B cell (primary cell): ENCODE results near the gene SPOCK3. TPM values are rescaled to one million over a fixed set of nuclear protein-coding genes. Genes with fewer than 3 reads are reported as not detected.
"Not testable (repeated sequence)": the region's sequence is repeated elsewhere in the genome, so short reads cannot be mapped to it uniquely, and the experiment has no call there.

ENCODE experiments used
- ATAC-seq: fragments of 200-7000 bp; cut with Tn5 transposase; one replicate; pipeline ENCODE4 v1.10.0; 2021; ENCODE audit warnings: low read depth, mild to moderate bottlenecking, moderate number of reproducible peaks, moderate library complexity
- CTCF ChIA-PET: fragments of 350-600 bp; sonication (Branson Sonifier 250); formaldehyde crosslinking; loops from one replicate; lab custom pipeline; 2021; ENCODE audit warnings: antibody characterized with exemption, inconsistent platforms; lab: Charles Lee
- POLR2A ChIA-PET: fragments of 350-600 bp; sonication (Branson Sonifier 250); formaldehyde crosslinking; loops from one replicate; lab custom pipeline; 2021; ENCODE audit warnings: antibody characterized with exemption; lab: Charles Lee
- DNase-seq: peaks from one replicate; pipeline ENCODE4 v3.0.0; 2013
- H2AFZ ChIP-seq: 2 replicates; pipeline ENCODE4 v1.6.1; 2012; ENCODE audit warnings: mild to moderate bottlenecking, low read depth, low read length; ENCODE audit not compliant: insufficient read depth, poor library complexity, severe bottlenecking
- H3K27ac ChIP-seq, 2 donors: 1 replicate in 1 of 2; 2 replicates in 1 of 2; pipeline ENCODE4 v1.5.1; 2012 to 2013; ENCODE audit warnings: low read length in 2 of 2, mild to moderate bottlenecking in 2 of 2, moderate library complexity in 1 of 2
- H3K27me3 ChIP-seq, 4 experiments: fragments of 200-600 bp in 1 of 4; sonication (generic) in 1 of 4; replicated peaks in 1 of 4; 1 replicate in 2 of 4; 2 replicates in 2 of 4; pipeline versions ENCODE4 v1.6.1 to v1.7.0; 2013 to 2016; ENCODE audit warnings: low read length in 3 of 4, mild to moderate bottlenecking in 2 of 4, mixed read lengths in 1 of 4, moderate library complexity in 1 of 4; ENCODE audit not compliant: insufficient read depth in 4 of 4, control insufficient read depth in 3 of 4; ENCODE audit errors: control extremely low read depth in 1 of 4
- H3K36me3 ChIP-seq, 2 experiments: replicated peaks in 1 of 2; 1 replicate in 1 of 2; 2 replicates in 1 of 2; pipeline versions ENCODE4 v1.6.1 to v1.7.1; 2013; ENCODE audit warnings: low read length in 1 of 2; ENCODE audit not compliant: insufficient read depth in 2 of 2, control insufficient read depth in 1 of 2; ENCODE audit errors: control extremely low read depth in 1 of 2, extremely low read depth in 1 of 2
- H3K4me1 ChIP-seq, 2 donors: fragments of 200-600 bp in 1 of 2; sonication (generic) in 1 of 2; 1 replicate in 1 of 2; 2 replicates in 1 of 2; pipeline versions ENCODE4 v1.5.1 to v1.6.1; 2013 to 2017; ENCODE audit warnings: low read length in 2 of 2; ENCODE audit not compliant: control insufficient read depth in 2 of 2, insufficient read depth in 2 of 2
- H3K4me2 ChIP-seq: replicated peaks from 2 replicates; pipeline ENCODE3; 2012; ENCODE audit warnings: mild to moderate bottlenecking, low read depth, low read length; ENCODE audit not compliant: poor library complexity, severe bottlenecking
- H3K4me3 ChIP-seq, 5 experiments: fragments of 200-600 bp in 1 of 5; sonication (generic) in 1 of 5; 1 replicate in 3 of 5; 2 replicates in 2 of 5; pipeline versions ENCODE4 v1.5.1 to v1.7.0; 2011 to 2016; ENCODE audit warnings: low read length in 4 of 5, mild to moderate bottlenecking in 4 of 5, low read depth in 2 of 5, control low read depth in 1 of 5, moderate library complexity in 1 of 5; ENCODE audit not compliant: insufficient read depth in 1 of 5; ENCODE audit errors: control extremely low read depth in 1 of 5, extremely low read depth in 1 of 5
- H3K79me2 ChIP-seq: fragments of 200-600 bp; sonication (generic); one replicate; pipeline ENCODE4 v1.6.0; 2016; ENCODE audit warnings: low read length; ENCODE audit not compliant: control insufficient read depth, insufficient read depth
- H3K9ac ChIP-seq: fragments of 200-600 bp; sonication (generic); 2 replicates; pipeline ENCODE4 v1.6.1; 2017; ENCODE audit warnings: mild to moderate bottlenecking, low read length, moderate library complexity
- H3K9me3 ChIP-seq, 3 donors: one replicate each; pipeline versions ENCODE4 v1.6.1 to v1.7.1; 2013; ENCODE audit warnings: low read length in 2 of 3; ENCODE audit not compliant: control insufficient read depth in 2 of 3, insufficient read depth in 1 of 3; ENCODE audit errors: control extremely low read depth in 1 of 3
- H4K20me1 ChIP-seq: 2 replicates; pipeline ENCODE4 v1.6.0; 2012; ENCODE audit warnings: mild to moderate bottlenecking, low read length; ENCODE audit not compliant: insufficient read depth, control insufficient read depth, poor library complexity, severe bottlenecking
- H3K27ac Mint-ChIP-seq: one replicate; pipeline ENCODE4 v1.8.0; 2021; ENCODE audit warnings: mixed read lengths
- H3K27me3 Mint-ChIP-seq: one replicate; pipeline ENCODE4 v1.8.0; 2021; ENCODE audit warnings: mixed read lengths
- H3K4me1 Mint-ChIP-seq: one replicate; pipeline ENCODE4 v1.8.0; 2021; ENCODE audit warnings: mixed read lengths
- H3K4me3 Mint-ChIP-seq: one replicate; pipeline ENCODE4 v1.8.0; 2021; ENCODE audit warnings: mixed read lengths
- H3K9me3 Mint-ChIP-seq: one replicate; pipeline ENCODE4 v1.8.0; 2022; ENCODE audit warnings: mixed read lengths; ENCODE audit not compliant: insufficient read depth
- CTCF ChIP-seq: fragments of 200-600 bp; IDR thresholded peaks from one replicate; pipeline ENCODE4 v1.8.0; 2022; ENCODE audit warnings: antibody characterized with exemption, mild to moderate bottlenecking
- EZH2 ChIP-seq: IDR thresholded peaks from 2 replicates; pipeline ENCODE4 v1.6.1; 2012; ENCODE audit warnings: borderline replicate concordance, low read depth, mild to moderate bottlenecking, moderate library complexity, low read length; ENCODE audit not compliant: insufficient read depth, poor library complexity, severe bottlenecking
- WGBS: methylation state at CpG from one replicate; pipeline ENCODE4 v1.1.5; 2013; ENCODE audit warnings: missing lambda C conversion rate; ENCODE audit not compliant: insufficient coverage; 5-methylcytosine and 5-hydroxymethylcytosine counted together
- intact Hi-C: fragments of 100-400 bp; cut with micrococcal nuclease; formaldehyde crosslinking; loops from one replicate; pipeline ENCODE4 v1.10.0; 2022
- polyA plus RNA-seq: library from polyadenylated mRNA; depleted of rRNA; stranded (reverse); fragments of >200 nt; gene quantifications from 2 replicates; pipeline ENCODE4 v1.2.3, GENCODE V29; 2012
- total RNA-seq, 2 donors: library from RNA; stranded (reverse); fragments of 120-200 nt in 1 of 2; gene quantifications; 1 replicate in 1 of 2; 2 replicates in 1 of 2; pipeline versions ENCODE4 v1.2.3 to v1.2.4, GENCODE V29; 2013 to 2022

Gene SPOCK3
- total and polyA plus RNA-seq, 2 donors (not counting 1 experiment from before 2014, with no cell fraction given), result not detected

- H3K36me3 ChIP-seq, result no peaks in the 10 kb centered on the region
- H4K20me1 ChIP-seq, result no peaks in the 10 kb centered on the region
- no peaks in the 10 kb centered on the region for H3K27me3 ChIP-seq
- ChIA-PET CTCF (no interaction called here), POLR2A (no interaction called here)
- H3K9me3 ChIP-seq, result no peaks in the 10 kb centered on the region
- no peaks in the 10 kb centered on the region for H3K9me3 Mint-ChIP-seq
- H3K27ac Mint-ChIP-seq, result no peak overlapping the region
- WGBS, result no CpG with 5 or more reads among the region's 5 CpGs
- no peak for DNase-seq
- ATAC-seq, result no peak
- H3K79me2 ChIP-seq, result no peaks in the 10 kb centered on the region
- no peak overlapping the region for H3K4me3 Mint-ChIP-seq
- no peak overlapping the region for H2AFZ ChIP-seq
- no peaks in the 10 kb centered on the region for H3K4me1 ChIP-seq
- no peak overlapping the region for H3K9ac ChIP-seq
- H3K4me1 Mint-ChIP-seq, result no peaks in the 10 kb centered on the region
- no peak overlapping the region for H3K4me2 ChIP-seq
- intact Hi-C loops, result no loop called here
- TF ChIP-seq CTCF, result no peak
- TF ChIP-seq EZH2, result no peak
- no peaks in the 10 kb centered on the region for H3K27me3 Mint-ChIP-seq
- no peak overlapping the region for H3K27ac ChIP-seq
- no peak overlapping the region for H3K4me3 ChIP-seq
Measured at GRCh38 chr4:166875821-166876220, 358.5 kb downstream of the SPOCK3 start.

- intact Hi-C loops, result no loop called here
- no peaks in the 10 kb centered on the region for H3K79me2 ChIP-seq
- H3K4me3 Mint-ChIP-seq, result no peak overlapping the region
- ChIA-PET CTCF (no interaction called here), POLR2A (no interaction called here)
- no peak overlapping the region for H3K4me2 ChIP-seq
- no peaks in the 10 kb centered on the region for H3K4me1 Mint-ChIP-seq
- WGBS, result 67% methylated on average over 1 of the region's 1 CpG
- no peak overlapping the region for H3K4me3 ChIP-seq
- no peak for ATAC-seq
- no peaks in the 10 kb centered on the region for H3K27me3 ChIP-seq
- H3K27me3 Mint-ChIP-seq, result no peaks in the 10 kb centered on the region
- no peaks in the 10 kb centered on the region for H4K20me1 ChIP-seq
- H3K36me3 ChIP-seq, result no peaks in the 10 kb centered on the region
- peaks cover 6% of the 10 kb centered on the region for H3K9me3 Mint-ChIP-seq
- no peak overlapping the region for H3K9ac ChIP-seq
- no peak for TF ChIP-seq EZH2
- no peak for TF ChIP-seq CTCF
- no peak for DNase-seq
- H3K4me1 ChIP-seq, result no peaks in the 10 kb centered on the region
- H3K9me3 ChIP-seq, result no peaks in the 10 kb centered on the region
- H3K27ac Mint-ChIP-seq, result no peak overlapping the region
- H2AFZ ChIP-seq, result no peak overlapping the region
- H3K27ac ChIP-seq, result no peak overlapping the region
Measured at GRCh38 chr4:166862032-166862431, 372.3 kb downstream of the SPOCK3 start.

GRCh38 chr4:166850398-166850797, 383.9 kb downstream of the SPOCK3 start:
- H3K27ac ChIP-seq, H3K79me2 ChIP-seq, H3K9ac ChIP-seq, H3K27me3 Mint-ChIP-seq, H3K4me1 Mint-ChIP-seq, H3K4me3 ChIP-seq, H3K9me3 Mint-ChIP-seq, H3K27ac Mint-ChIP-seq, H4K20me1 ChIP-seq, POLR2A ChIA-PET, H3K36me3 ChIP-seq, H2AFZ ChIP-seq, H3K4me2 ChIP-seq, intact Hi-C loops, ATAC-seq, H3K4me1 ChIP-seq, H3K27me3 ChIP-seq, DNase-seq, CTCF ChIA-PET, H3K9me3 ChIP-seq, H3K4me3 Mint-ChIP-seq: not testable (repeated sequence)
- 99% methylated on average over 15 of the region's 23 CpGs for WGBS
